Heart left ventricle (tissue), 13 donors: ENCODE measurements around the gene LGALS3BP.

Source experiments
- POLR2A ChIP-seq, 2 donors: fragments of 450-650 bp; IDR thresholded peaks; one replicate each; pipeline ENCODE4 v1.6.1; 2017; ENCODE audit warnings: antibody characterized with exemption in 2 of 2, mild to moderate bottlenecking in 2 of 2, moderate library complexity in 2 of 2
- TF ChIP-seq, protein P1 (sequence below), 12 donors: fragments of 200-600 bp; sonication (generic) in 4 of 12; IDR thresholded peaks; one replicate each; pipeline versions ENCODE4 v1.5.0 to v1.8.0; 2018 to 2022; ENCODE audit warnings: antibody characterized with exemption in 12 of 12, mild to moderate bottlenecking in 5 of 12
- donor health status: ischemic (EF 13 %, LVEDD 7.1; RV severe dilation, severe dysfunction).
- donor health status: DM: no; HTN: yes; CAD: no.
- donor health status: DM: no; HTN: no; CAD: no.
- donor health status: ischemic (EF 25% LVEDD 6.9; RV normal size, moderate dysfunction).
- donor health status: ischemic (EF 25% LVEDD 5.7; RV mildly dilated, moderate dysfunction).
- donor health status: ischemic (EF 35%, LVEDD 5.7; RV mildly dilated, moderate dysfunction).
- donor health status: nonischemic (EF 11% LVEDD 7.7; RV severe dilation, severe dysfunction).
- donor health status: DM: yes; HTN: yes; CAD: no.
- donor health status: PGD.
- donor health status: ischemic (EF 29% LVEDD 5.4; RV normal size, mild dysfunction).
- donor health status: nonischemic (EF 23%, LVEDD 6.1; RV moderate dilation, normal function).

DNA sequence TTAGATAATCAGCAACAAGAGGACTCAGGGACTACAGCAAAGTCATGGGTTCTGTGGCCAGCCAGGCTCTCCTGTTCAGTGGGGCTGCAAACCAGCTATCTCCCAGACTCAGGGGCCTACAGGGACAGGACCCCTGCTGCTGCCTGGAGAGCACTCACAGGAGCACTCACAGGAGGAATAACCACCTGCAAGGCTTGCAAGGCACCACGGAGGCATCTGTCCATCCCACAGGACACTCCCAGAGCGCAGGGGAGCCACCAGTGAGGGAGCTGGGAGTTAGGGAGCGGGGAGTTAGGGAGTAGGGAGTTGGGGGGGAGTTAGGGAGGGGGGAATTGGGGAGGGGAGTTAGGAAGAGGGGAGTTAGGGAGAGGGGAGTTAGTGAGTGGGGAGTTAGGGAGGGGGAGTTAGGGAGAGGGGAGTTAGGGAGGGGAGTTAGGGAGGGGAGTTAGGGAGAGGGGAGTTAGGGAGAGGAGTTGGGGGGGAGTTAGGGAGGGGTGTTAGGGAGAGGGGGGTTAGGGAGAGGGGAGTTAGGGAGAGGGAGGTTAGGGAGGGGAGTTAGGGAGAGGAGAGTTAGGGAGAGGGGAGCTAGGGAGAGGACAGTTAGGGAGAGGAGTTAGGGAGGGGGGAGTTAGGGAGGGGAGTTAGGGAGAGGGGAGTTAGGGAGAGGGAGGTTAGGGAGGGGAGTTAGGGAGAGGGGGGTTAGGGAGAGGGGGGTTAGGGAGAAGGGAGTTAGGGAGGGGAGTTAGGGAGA is 24.1 kb upstream of the LGALS3BP start:
- TF ChIP-seq, protein P1, sequence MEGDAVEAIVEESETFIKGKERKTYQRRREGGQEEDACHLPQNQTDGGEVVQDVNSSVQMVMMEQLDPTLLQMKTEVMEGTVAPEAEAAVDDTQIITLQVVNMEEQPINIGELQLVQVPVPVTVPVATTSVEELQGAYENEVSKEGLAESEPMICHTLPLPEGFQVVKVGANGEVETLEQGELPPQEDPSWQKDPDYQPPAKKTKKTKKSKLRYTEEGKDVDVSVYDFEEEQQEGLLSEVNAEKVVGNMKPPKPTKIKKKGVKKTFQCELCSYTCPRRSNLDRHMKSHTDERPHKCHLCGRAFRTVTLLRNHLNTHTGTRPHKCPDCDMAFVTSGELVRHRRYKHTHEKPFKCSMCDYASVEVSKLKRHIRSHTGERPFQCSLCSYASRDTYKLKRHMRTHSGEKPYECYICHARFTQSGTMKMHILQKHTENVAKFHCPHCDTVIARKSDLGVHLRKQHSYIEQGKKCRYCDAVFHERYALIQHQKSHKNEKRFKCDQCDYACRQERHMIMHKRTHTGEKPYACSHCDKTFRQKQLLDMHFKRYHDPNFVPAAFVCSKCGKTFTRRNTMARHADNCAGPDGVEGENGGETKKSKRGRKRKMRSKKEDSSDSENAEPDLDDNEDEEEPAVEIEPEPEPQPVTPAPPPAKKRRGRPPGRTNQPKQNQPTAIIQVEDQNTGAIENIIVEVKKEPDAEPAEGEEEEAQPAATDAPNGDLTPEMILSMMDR (IDR thresholded peaks at IDR 0.05) = no peak
- TF ChIP-seq POLR2A (IDR thresholded peaks at IDR 0.05) = no peak
